Heart right ventricle (tissue), 12 donors: ENCODE results near the gene GK2. TPM values are rescaled to one million over a fixed set of nuclear protein-coding genes. Genes with fewer than 3 reads are reported as not detected.

ENCODE experiments used
- polyA plus RNA-seq, 2 donors: library from polyadenylated mRNA; stranded (reverse); fragments of 200-250 nt; gene quantifications; one replicate each; pipeline ENCODE4 v1.2.3, GENCODE V29; 2013
- total RNA-seq, 10 donors: library from RNA; stranded (reverse); fragmentation: NEBNext Ultra II Directional in 3 of 10; extraction: Animal tissue kit (Norgen Biotek cat#: 25700) in 3 of 10; gene quantifications; one replicate each; pipeline versions ENCODE4 v1.2.1 to v1.2.4, GENCODE V29; 2021 to 2023
- donor health status: ischemic (EF 13 %, LVEDD 7.1; RV severe dilation, severe dysfunction).
- donor health status: healthy with polysubstance abuse.
- donor health status: DM: no; HTN: yes; CAD: no.
- donor health status: DM: no; HTN: no; CAD: no.
- donor health status: ischemic (EF 25% LVEDD 6.9; RV normal size, moderate dysfunction).
- donor health status: ischemic (EF 25% LVEDD 5.7; RV mildly dilated, moderate dysfunction).
- donor health status: healthy.
- donor health status: nonischemic (EF 11% LVEDD 7.7; RV severe dilation, severe dysfunction).
- donor health status: DM: yes; HTN: yes; CAD: no.
- donor health status: PGD.
- donor health status: ischemic (EF 29% LVEDD 5.4; RV normal size, mild dysfunction).
- donor health status: nonischemic (EF 23%, LVEDD 6.1; RV moderate dilation, normal function).

GK2 gene
- total and polyA plus RNA-seq, 12 donors, result not detected

Other genes with a start within 250 kb of the GK2 start
- not detected for gene NAA11, start 82.2 kb downstream of the GK2 start, total RNA-seq
- not detected for gene NAA11, start 82.2 kb downstream of the GK2 start, polyA plus RNA-seq